NCI-H226 (cell line): ENCODE measurements around the gene NCOA3.
A peak's percentile ranks its signal among the peaks of the same experiment; 100 is the strongest.
"Not testable (repeated sequence)": the region's sequence is repeated elsewhere in the genome, so short reads cannot be mapped to it uniquely, and the experiment has no call there.

Experiments
- DNase-seq: peaks from one replicate; pipeline ENCODE4 v3.0.0-alpha.2; 2015

NCOA3 gene

DNA sequence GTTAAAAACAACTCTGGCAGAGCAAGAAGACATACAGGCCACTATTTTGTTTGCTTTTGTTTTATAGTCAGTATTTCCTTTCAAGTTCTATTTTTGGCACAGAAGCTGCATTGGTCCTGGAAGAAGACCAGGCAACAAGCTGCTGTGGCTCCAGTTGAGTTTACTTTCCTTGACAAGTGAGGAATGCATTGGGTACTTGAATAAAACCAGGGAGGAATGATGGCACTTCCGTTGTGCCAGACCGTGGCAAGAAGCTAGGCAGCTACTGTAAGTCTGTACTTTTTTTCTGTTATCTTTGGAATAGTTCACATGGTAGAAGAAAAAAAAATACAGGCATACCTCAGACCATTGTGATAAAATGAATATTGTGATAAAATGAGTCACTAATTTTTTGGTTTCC lies 66.3 kb downstream of the NCOA3 start:
- peak; percentile 97 for DNase-seq

DNA sequence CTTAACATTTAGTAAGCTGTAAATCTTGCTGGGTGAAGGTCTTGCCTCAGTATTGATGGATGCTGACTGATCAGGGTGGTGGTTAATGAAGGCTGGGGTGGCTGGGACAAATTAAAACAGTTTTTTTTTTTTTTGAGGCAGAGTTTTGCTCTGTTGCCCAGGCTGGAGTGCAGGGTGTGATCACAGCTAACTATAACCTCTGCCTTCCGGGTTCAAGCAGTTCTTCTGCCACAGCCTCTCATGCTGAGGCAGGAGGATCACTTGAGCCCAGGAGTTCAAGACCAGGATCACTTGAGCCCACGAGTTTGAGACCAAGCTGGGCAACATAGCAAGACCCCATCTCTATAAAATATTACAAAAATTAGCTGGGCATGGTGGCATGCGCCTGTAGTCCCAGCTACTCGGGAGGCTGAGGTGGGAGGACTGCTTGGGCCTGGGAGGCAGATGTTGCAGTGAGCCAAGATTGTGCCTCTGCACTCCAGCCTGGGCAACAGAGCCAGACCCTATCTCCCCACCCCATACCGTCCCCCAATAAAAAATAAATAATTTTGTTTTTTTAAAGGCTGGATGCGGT lies 67.2 kb downstream of the NCOA3 start:
- DNase-seq, result no peak

DNA sequence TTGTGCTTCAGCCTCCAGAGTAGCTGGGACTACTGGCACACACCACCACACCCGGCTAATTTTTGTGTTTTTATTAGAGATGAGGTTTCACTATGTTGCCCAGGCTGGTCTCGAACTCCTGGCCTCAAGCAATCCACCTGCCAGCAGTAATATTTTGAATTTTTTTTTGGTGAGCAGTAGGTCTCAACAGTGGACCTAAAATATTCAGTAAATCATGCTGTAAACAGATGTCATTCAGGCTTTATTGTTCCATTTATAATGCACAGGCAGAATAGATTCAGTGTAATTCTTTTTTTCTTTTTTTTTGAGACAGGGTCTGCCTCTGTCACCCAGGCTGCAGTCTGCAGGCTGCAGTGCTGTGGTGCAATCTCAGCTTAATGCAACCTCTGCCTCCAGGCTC lies 69.7 kb downstream of the NCOA3 start:
- DNase-seq, result no peak

DNA sequence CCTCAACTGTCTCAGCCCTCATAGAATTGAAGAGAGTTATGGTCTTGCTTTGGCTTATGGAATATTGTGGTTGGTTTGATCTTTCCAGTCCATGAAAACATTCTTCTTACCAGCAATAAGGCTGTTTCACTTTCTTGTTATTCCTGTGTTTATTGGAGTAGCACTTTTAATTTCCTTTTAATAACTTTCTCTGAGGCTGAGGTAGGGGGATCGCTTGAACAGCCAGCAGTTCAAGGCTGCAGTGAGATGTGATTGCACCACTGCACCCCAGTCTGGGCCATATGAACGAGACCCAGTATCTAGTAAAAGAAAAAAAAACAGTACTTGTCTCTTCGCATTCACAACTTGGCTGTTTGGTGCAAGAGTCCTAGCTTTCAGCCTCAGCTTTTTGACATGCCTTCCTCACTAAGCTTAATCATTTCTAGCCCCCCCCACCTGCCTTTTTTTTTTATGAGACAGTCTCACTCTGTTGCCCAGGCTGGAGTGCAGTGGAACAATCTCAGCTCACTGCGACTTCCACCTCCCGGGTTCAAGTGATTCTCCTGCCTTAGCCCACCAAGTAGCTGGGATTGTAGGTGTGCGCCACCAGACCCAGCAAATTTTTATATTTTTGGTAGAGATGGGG lies 70.5 kb downstream of the NCOA3 start:
- DNase-seq, result no peak

DNA sequence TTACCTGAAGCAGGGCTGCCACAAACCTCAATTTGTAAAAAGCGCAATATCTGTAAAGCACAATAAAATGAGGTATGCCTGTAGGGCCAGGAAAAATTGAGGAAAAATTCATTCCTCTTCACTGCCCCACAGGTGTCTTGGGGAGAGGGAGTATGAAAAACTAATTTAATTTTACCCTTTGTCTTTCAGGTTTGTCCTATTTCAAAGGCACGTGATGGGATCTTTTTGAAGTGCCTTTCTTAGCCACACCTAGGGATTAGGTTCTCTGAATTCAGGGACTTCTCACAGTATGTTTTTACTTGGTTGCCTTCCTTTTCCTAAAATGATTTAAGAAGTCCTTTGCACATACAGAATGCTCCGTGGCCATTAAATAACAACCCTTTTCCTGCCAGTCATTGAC lies 71.9 kb downstream of the NCOA3 start:
- no peak for DNase-seq

DNA sequence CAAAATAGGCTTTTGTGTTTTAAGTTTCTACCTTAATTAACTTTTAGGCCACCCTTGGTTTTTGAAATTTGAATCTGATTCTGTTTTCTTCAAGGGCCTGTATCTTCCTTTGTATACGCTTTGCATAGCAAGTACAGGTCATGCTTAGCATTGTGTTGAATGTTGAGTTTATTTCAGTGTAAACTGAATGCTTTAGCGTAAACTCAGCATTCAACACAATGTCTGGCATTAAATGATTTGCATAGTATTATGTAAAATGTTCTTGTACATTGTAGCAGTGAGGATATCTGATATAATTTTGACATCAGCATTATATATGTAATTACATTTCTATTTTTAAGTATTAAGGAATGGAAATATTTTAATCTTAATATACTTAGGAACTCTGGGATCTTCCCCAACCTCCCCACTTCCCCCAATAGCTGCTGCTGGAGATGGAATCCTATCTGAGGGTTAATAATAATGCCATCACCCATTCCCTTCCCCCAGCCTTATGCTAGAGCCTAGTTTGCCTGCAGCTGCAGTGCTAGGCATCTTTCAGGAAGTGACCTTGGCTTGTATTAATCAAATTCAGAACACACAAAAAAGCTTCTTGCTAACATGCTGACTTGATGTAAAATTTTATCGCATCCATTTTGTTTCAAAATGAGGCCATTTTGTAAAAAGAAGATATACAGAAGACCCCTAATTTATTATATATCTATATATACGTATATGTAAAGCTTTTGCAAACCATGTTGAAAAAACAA lies 73.1 kb downstream of the NCOA3 start:
- DNase-seq, result no peak

DNA sequence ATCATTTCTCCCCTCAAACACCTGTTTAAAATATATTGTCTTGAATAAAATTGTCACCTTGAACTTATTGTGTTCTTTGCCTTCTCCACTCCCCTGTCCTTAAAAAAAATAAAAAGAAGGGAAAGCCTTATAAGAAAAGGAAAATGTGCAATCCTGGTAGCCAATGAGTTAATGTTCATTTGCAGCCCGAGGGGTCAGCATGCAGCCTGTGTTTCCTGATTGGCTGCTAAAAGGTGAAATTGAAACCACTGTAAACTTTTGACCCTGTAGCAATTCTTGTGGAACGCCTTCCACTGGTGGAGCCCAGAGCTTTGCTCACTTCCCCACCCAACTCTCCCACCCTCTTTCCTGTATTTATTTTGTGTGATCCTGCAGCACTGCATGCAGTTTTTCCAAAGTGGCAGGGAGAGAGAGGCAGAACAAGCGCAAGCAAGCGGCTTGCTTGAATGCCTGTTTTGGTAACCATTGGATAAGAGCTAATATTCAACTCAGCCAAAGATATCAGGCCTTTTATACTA lies 74.9 kb downstream of the NCOA3 start:
- peak; percentile 93 for DNase-seq

DNA sequence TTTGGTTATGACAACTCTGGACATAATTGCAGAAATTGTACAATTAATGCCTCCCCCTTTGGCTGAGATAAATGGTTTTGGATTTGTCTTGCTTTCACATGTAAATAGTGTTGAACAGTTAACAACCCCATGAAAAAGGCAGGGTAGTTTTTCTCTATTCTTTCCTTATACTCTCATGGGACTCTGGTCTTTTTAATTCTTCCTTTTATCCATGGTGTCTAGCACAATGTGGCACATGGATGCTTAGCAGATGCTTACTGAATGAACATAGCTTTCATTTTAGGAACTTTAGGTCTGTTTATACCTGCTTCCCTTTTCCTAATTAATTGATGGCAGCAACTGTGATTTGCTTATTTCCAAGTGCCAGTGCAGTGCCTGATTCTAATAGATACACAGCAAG lies 75.6 kb downstream of the NCOA3 start:
- no peak for DNase-seq

DNA sequence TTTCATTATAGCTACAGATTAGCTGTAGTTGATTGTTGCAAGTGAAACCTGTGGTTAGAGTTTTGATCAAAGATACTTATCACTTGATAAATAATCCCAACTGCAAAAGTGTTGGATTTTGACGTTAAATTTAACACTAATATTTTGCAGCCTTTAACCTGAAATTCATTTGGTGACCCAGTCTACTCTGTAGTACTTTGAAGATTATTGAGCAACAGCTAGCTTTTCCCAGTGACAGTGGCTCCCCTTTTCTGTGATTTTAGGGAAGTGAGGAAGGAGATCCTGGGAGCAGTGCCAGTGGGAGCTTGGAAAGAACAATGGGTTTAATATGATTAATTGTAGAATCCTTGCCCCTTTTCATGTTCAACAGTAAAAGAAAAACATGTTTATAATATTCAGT lies 76.9 kb downstream of the NCOA3 start:
- no peak for DNase-seq

DNA sequence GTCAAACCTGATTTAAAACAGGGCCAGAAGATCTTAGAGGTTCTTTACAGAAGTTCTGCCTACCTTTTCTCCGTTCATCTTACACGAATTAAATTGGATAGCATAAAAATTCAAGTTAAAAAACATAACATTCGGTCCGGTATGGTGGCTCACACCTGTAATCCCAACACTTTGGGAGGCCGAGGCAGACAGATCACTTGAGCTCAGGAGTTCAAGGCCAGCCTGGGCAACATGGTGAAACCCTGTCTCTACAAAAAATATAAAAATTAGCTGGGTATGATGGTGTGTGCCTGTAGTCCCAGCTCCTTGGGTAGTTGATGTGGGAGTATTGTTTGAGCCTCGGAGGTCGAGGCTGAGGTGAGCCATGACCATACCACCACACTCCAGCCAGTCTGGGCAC lies 79.0 kb downstream of the NCOA3 start:
- not testable (repeated sequence) for DNase-seq

DNA sequence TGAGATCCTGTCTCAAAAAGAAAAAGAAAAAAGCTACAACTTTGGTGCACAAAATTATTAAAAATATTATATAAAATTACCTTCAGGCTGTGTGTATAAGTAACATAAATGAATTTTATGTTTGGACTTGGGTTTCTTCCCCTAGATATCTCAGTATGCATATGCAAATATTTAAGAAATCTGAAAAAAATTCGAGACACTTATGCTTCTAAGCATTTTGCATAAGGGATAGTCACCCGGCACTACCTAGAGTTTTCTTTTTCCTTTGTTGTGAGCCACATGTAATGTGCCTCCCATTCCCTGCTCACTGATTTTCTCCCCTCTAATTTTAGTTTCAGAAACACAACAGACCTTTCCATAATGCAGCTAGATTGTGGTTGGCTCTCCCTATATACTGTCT lies 79.4 kb downstream of the NCOA3 start:
- DNase-seq, result no peak

DNA sequence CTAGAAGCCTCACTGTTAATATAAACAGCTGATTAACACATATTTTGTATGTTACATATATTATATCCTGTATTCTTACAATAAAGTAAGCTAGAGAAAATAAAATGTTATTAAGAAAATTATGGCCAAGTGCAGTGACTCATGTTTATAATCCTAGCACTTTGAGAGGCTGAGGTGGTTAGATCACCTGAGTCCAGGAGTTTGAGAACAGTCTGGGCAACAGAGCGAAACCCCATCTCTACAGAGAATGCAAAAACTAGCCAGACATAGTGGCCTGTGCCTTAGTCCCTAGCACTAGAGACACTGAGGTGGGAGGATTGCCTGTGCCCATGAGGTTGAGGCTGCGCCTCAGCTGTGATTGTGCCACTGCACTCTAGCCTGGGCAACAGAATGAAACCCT lies 81.9 kb downstream of the NCOA3 start:
- DNase-seq, result no peak

DNA sequence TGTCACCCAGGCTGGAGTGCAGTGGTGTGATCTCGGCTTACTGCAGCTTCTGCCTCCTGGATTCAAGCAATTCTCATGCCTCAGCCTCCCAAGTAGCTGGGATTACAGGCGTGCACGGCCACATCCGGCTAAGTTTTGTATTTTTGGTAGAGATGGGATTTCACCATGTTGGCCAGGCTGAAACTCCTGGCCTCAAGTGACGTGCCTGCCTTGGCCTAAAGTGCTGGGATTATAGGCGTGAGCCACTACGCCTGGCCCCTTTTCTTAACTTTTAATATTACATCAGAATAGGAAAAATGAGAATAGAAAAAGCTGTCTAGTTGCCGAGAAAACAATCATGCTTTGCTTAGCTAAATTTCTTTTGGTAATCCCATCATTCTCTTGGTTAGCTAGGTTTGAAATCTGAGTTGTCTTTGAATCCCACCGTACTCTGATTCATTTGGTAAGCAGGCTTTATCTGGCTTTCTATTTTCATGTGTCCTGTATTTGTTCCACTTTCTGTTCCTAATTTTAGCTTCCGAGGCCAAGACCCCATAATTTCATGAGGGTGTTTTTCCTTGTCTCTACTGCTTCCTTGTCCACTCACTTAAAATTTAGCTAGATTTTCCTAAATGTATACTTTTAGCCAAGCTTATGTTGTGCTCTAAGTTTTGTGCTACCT lies 83.5 kb downstream of the NCOA3 start:
- no peak for DNase-seq

DNA sequence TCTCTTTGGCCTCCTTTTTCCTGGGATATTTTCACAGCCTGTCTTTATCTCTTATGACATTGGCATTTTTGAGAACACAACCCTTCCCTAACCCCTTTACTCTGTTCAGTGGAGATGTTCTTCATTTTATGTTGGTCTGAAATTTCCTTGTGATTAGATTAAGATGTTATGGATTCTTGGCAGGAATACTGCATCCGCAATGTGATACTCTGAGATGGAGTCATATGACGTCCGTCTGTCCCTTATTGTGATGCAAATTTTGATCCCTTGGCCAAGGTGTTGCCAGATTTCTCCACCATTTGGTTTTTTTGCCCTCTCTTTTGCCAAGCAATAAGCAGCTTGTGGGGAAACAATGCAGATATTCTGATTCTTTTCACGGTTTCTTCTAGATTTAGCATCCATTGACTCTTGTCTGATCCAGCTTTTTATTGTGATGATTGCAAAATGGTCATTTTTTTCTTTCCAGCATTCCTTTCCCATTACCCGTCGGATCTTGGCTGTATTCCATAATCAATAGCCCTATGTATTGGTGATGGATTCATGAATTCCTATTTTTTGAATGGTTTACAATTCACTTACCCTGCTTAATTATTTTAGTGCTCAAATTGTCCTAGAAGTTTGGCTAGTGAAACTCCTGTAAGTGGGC lies 85.1 kb downstream of the NCOA3 start:
- DNase-seq, result no peak

DNA sequence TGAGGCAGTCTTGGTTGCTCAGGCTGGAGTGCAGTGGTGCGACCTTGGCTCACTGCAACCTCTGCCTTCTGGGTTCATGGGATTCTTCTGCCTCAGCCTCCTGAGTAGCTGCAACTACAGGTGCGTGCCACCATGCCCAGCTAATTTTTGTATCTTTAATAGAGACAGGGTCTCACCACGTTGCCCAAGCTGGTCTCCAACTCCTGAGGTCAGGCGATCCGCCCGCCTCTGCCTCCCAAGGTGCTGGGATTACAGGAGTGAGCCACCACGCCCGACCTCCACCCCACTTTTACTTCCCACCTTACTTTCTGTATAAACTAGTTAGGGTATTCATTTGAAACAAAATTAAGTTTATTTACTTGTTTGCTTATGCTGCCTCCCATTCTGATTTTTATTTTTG lies 86.5 kb downstream of the NCOA3 start:
- no peak for DNase-seq

DNA sequence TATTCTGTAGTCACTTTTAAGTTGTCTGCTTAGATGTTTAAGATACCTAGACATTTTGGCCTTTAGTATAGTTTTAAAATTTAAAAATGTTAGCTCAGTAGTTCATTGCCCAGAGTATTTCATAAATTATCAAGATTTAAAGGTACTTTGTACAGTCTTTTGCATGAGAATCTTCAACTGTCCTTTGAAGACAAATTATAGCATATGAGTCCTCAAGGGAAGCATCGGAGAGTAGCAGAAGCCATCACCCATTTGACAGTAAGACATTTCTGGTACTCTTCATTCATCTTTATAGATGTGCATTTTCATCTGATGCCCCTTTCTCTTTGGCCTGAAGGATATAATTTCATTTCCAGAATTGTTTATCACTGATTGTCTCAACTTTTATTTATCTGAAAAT lies 89.5 kb downstream of the NCOA3 start:
- no peak for DNase-seq

DNA sequence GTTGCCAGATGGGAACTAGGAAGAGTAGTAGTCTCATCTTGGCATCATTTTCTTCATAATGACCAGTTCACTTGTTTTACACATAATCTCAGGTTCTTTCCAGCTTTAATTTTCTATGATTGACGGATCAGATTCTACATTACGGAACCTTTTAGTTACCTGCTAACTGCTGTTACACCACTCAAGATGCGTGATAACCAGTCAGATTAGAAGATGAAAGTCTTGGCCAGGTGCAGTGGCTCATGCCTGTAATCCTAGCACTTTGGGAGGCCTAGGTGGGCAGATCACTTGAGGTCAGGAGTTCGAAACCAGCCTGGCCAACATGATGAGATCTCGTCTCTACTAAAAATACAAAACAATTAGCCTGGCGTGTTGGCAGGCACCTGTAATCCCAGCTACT lies 92.5 kb downstream of the NCOA3 start:
- DNase-seq, result no peak

DNA sequence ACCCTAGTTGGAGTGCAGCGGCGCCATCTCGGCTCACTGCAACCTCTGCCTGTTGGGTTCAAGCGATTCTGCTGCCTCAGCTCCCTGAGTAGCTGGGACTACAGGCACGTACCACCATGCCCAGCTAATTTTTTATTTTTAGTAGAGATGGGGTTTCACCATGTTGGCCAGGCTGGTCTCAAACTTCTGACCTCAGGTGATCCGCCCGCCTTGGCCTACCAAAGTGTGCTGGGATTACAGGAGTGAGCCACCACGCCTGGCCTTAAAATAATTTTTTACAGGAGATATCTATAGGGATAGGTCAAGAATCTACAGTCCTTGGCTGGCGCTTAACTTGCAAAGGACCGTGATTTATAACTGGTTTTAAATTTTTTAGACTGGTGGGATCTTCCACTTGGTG lies 93.5 kb downstream of the NCOA3 start:
- DNase-seq, result not testable (repeated sequence)

DNA sequence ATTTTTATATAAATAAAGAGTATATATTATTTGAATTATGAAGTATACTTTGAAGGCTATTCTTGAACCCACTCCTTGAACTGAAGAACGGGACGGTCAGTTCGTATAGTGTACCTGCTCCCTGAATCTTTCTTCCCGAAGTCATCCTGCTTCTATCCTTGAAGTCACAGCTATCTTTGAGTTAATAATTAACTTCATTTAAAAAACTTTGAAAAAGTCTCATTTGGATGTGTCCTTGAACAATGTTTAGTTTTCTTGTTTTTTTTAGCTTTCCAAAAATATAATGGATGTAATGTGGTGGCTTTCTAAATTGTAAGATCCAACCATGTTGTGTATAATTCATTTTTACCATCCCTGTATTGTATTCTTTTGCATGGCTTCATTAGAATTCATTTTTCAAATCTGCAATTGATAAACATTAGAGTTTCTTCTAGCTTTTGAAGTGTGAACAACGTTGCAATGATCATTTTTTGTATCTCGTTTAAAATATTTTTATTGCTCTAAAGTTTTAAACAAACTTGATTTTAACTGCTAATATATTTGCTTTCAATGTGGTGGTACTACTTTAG lies 94.4 kb downstream of the NCOA3 start:
- DNase-seq, result no peak

DNA sequence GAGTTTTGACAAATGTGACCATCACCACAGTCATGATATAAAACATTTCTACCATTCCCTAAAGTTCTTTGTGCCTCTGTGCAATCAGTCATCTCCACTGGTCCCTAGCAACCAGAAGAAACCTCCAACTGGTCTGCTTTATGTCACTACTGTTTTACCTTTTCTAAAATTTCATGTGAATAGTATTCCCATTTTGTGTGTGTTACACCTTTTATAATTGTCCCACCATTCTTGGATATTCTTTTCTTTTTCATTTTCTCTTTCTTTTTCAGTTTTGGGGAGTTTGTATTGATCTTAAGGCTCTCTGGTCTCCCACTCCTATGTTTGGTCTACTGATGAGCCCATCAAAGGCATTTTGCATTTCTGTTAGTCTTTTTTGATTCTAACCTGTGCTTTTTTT lies 95.4 kb downstream of the NCOA3 start:
- no peak for DNase-seq

DNA sequence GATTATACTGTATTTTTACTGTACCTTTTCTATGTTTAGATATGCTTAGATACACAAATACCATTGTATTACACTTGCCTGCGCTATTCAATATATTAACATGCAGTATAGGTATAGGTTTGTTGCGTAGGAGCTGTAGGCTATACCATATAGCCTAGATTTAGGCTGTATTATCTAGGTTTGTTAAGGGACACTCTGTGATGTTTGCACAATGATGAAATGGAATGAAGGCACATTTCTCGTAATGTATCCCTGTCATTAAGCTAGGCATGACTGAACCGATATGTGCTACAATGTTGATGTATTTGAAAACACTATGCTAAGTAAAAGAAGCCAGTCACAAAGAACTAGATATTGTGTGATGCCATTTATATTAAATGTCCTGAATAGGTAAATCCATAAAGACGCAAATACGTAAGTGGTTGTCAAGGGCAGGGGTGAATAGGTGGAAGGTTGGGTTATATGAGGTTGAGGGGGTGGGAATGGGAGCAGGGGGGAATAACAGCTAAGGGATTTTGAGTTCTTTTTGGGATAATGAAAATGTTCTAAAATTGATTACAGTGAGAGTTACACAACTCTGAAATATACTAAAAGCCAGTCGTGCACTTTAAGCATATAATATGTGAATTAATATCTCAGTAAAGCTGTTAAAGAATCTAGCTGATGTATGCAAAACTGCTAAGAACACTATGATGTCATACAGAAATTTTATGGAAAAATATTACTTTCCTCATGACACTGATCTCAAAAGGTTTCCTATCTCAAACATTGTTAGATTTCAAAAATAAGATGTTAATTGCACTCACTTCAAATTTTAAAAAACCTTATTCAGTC lies 97.4 kb downstream of the NCOA3 start:
- DNase-seq, result no peak

DNA sequence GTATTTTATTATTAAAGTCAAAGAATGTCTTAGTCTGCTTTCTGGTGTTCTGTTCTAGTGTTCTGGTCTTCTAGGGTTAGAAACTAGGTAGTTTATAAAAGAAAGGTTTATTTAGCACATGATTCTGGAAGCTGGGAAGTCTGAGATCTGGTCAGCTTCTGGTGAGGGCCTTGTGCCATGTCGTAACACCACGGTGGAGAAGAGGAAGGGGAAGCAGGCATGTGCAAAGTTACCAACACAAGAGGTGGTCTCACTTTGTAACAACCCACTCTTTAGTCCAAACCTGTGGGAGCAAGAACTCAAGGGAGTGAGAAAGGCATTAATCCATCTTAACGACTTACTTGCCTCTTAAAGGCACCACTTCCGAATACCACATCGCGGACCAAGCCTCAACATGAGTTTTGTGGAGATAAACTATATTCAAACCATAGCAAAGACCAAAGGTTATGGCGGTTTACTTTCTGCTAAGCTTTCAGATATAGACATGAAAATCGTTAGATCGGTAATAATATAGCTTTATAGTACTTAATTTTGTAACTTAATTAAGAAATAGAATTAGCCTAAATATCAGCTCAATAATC lies 99.4 kb downstream of the NCOA3 start:
- DNase-seq, result no peak
